Measurements from ENCODE around the gene NOX5.
"Not testable (repeated sequence)": the region's sequence is repeated elsewhere in the genome, so short reads cannot be mapped to it uniquely, and the experiment has no call there.

NOX5 gene

DNA sequence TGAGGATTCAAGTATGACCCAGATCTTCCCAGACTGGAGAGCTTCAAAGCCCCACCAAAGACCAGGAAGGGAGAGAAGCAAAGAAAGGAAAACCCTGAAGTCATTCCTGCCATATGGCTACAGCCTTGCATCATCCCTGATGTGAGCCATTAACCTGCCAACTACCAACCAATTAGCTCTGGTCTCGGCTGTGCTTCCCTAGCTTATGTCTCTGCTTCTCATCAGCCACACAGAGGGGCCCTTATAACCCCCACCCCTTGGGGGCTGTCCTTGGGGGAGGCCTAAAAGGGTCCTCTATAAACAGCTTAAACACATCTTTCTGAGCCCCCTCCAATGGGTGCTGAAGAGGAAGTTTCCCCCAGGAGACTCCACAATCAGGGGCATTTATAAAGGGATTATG lies 52.8 kb downstream of the NOX5 start:
- no peaks in the 10 kb centered on the region for H3K27me3 ChIP-seq
- no peak overlapping the region for H3K4me2 ChIP-seq

DNA sequence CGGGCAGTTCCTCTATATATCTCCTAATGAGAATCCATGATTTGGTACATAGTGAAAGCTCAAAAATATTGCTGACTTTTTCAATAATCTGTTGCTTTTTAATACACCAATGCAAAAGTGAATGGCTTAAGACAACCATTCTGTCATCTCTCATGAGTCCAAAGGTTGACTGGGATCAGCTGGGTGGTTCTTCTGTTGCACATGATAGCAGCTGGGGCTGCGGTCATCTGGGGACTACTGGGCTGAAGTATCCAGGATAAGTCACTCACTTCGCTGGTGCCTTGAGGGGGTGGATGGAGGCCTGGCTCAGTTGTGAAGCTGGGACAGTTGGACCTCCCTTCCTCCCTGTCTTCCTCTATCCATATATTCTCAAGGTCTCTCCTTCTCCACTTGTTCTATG lies 53.7 kb downstream of the NOX5 start:
- Histone ChIP-seq H3K36me3 (no peaks in the 10 kb centered on the region), H3K4me1 (no peaks in the 10 kb centered on the region; the same call in 1 of the 2 replicates), H3K9ac (no peak overlapping the region), H4K20me1 (no peaks in the 10 kb centered on the region), H3K27ac (no peak overlapping the region), H3K4me3 (no peak overlapping the region), H3K27me3 (no peaks in the 10 kb centered on the region; the same call in 1 of the 2 replicates), H3K4me2 (no peak overlapping the region), H3K9me3 (no peaks in the 10 kb centered on the region)
- TF ChIP-seq Cebpa-rat (IDR thresholded peaks at IDR 0.05), result no peak

More for the DNA sequence above, 52.8 kb downstream of the NOX5 start:
- no peak overlapping the region for H3K4me3 ChIP-seq
- no peaks in the 10 kb centered on the region for H3K9me3 ChIP-seq
- H3K9ac ChIP-seq, result no peak overlapping the region
- H3K36me3 ChIP-seq, result no peaks in the 10 kb centered on the region
- no peak overlapping the region for H3K27ac ChIP-seq
- H3K4me1 ChIP-seq, result no peaks in the 10 kb centered on the region; the same call in 1 of the 2 replicates
- TF ChIP-seq Cebpa-rat (IDR thresholded peaks at IDR 0.05), result no peak
- no peaks in the 10 kb centered on the region for H4K20me1 ChIP-seq

- not testable (repeated sequence) for H4K20me1 ChIP-seq, H3K27ac ChIP-seq, H3K4me2 ChIP-seq, H3K36me3 ChIP-seq, H3K4me1 ChIP-seq, H3K9ac ChIP-seq, H3K9me3 ChIP-seq, H3K4me3 ChIP-seq
- H3K27me3 ChIP-seq, result peaks cover 11% of the 10 kb centered on the region
These were observed 54.8 kb downstream of the NOX5 start for GRCh38 chr15:69069290-69069689.

GRCh38 chr15:69069996-69070395 lies 55.5 kb downstream of the NOX5 start:
- no peak overlapping the region for H3K4me3 ChIP-seq

DNA sequence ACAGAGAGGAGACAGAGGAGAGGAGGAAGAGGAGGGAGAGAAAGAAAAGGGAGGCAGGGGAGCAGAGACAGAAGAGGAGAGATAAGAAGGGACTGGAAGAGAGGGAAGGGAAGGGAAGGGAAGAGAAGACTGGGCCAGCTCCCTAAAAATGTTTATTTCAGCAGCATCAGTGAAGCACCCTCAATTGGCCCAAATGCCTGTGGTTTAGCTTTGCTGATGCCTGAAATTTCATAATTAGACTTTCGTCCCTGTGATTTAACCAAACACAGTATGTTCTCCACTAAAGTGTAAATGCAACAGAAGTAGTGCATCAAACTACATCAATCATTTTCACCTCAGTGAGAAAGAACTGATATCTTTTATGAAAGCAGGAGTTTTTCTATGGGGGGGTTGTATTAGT lies 55.9 kb downstream of the NOX5 start:
- Histone ChIP-seq H3K27me3 (peaks cover 21% of the 10 kb centered on the region), H3K4me3 (no peak overlapping the region), H3K9ac (no peak overlapping the region), H3K9me3 (no peaks in the 10 kb centered on the region), H3K27ac (no peak overlapping the region), H4K20me1 (no peaks in the 10 kb centered on the region), H3K36me3 (no peaks in the 10 kb centered on the region), H3K4me1 (no peaks in the 10 kb centered on the region; the same call in 1 of the 2 replicates), H3K4me2 (no peak overlapping the region)
- no peak for TF ChIP-seq Cebpa-rat (IDR thresholded peaks at IDR 0.05)

More at GRCh38 chr15:69069996-69070395, 55.5 kb downstream of the NOX5 start:
- Histone ChIP-seq H3K9ac (no peak overlapping the region), H3K27ac (no peak overlapping the region), H3K36me3 (no peaks in the 10 kb centered on the region), H3K9me3 (no peaks in the 10 kb centered on the region), H3K27me3 (peaks cover 18% of the 10 kb centered on the region), H4K20me1 (no peaks in the 10 kb centered on the region), H3K4me1 (no peaks in the 10 kb centered on the region; the same call in 1 of the 2 replicates), H3K4me2 (no peak overlapping the region)
- no peak for TF ChIP-seq Cebpa-rat (IDR thresholded peaks at IDR 0.05)

DNA sequence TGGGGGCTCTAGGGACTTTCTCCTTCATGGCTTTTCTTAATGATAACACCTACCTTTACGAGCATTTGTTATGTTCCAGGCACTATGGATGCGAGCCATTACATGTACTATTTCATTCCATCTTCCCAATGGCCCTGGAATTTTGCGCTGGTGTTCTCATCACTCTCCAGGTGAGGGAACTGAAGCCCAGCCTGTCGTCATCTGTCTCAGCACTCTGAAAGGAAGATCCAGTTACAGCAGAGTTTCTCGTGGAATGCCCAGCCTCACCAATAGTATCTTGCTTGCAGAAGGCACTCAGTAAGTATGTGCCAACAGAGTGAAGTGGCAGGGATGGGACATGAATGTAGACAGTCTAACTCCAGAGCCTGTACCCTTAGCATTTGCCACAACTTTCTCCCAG lies 56.8 kb downstream of the NOX5 start:
- no peak for TF ChIP-seq Cebpa-rat (IDR thresholded peaks at IDR 0.05)

GRCh38 chr15:69072906-69073305 lies 58.4 kb downstream of the NOX5 start:
- no peak overlapping the region for H3K27ac ChIP-seq
- peaks cover under 1% of the 10 kb centered on the region for H3K4me1 ChIP-seq
- TF ChIP-seq Cebpa-rat (IDR thresholded peaks at IDR 0.05), result no peak
- H4K20me1 ChIP-seq, result no peaks in the 10 kb centered on the region
- no peak overlapping the region for H3K9ac ChIP-seq
- no peak overlapping the region for H3K4me3 ChIP-seq
- H3K36me3 ChIP-seq, result no peaks in the 10 kb centered on the region
- H3K9me3 ChIP-seq, result no peaks in the 10 kb centered on the region
- H3K4me2 ChIP-seq, result no peak overlapping the region
- H3K27me3 ChIP-seq, result peaks cover 21% of the 10 kb centered on the region

More for the DNA sequence above, 56.8 kb downstream of the NOX5 start:
- Histone ChIP-seq H3K4me2 (no peak overlapping the region), H3K27me3 (peaks cover 21% of the 10 kb centered on the region), H3K9me3 (no peaks in the 10 kb centered on the region), H3K4me3 (no peak overlapping the region), H4K20me1 (no peaks in the 10 kb centered on the region), H3K4me1 (no peaks in the 10 kb centered on the region; the same call in 1 of the 2 replicates), H3K9ac (no peak overlapping the region), H3K27ac (no peak overlapping the region), H3K36me3 (no peaks in the 10 kb centered on the region)

- Histone ChIP-seq H4K20me1 (no peaks in the 10 kb centered on the region), H3K4me1 (peaks cover 10% of the 10 kb centered on the region), H3K27me3 (peaks cover 21% of the 10 kb centered on the region), H3K9me3 (no peaks in the 10 kb centered on the region), H3K4me3 (peak overlapping the region; percentile 62), H3K4me2 (peak overlapping the region; percentile 74), H3K27ac (no peak overlapping the region), H3K9ac (no peak overlapping the region; the same call in 1 of the 2 replicates), H3K36me3 (no peaks in the 10 kb centered on the region)
- no peak for TF ChIP-seq Cebpa-rat (IDR thresholded peaks at IDR 0.05)
These were observed 59.7 kb downstream of the NOX5 start for GRCh38 chr15:69074001-69074842.

GRCh38 chr15:69074843-69075224 lies 60.3 kb downstream of the NOX5 start:
- no peak for TF ChIP-seq Cebpa-rat (IDR thresholded peaks at IDR 0.05)
- H3K27me3 ChIP-seq, result peaks cover 21% of the 10 kb centered on the region
- no peak overlapping the region for H3K9ac ChIP-seq
- H3K4me1 ChIP-seq, result peaks cover 10% of the 10 kb centered on the region
- H3K36me3 ChIP-seq, result no peaks in the 10 kb centered on the region
- H3K4me2 ChIP-seq, result peak overlapping the region; percentile 74
- no peaks in the 10 kb centered on the region for H3K9me3 ChIP-seq
- H4K20me1 ChIP-seq, result no peaks in the 10 kb centered on the region
- H3K4me3 ChIP-seq, result peak overlapping the region; percentile 62; the same call in 1 of the 2 replicates
- no peak overlapping the region for H3K27ac ChIP-seq

- H3K27ac ChIP-seq, result no peak overlapping the region
- H4K20me1 ChIP-seq, result no peaks in the 10 kb centered on the region
- peaks cover 21% of the 10 kb centered on the region for H3K27me3 ChIP-seq
- no peak overlapping the region for H3K9ac ChIP-seq
- H3K4me2 ChIP-seq, result no peak overlapping the region
- H3K4me3 ChIP-seq, result no peak overlapping the region
- H3K4me1 ChIP-seq, result peaks cover 13% of the 10 kb centered on the region
- no peaks in the 10 kb centered on the region for H3K36me3 ChIP-seq
- H3K9me3 ChIP-seq, result no peaks in the 10 kb centered on the region
- TF ChIP-seq Cebpa-rat (IDR thresholded peaks at IDR 0.05), result no peak
These were observed 60.9 kb downstream of the NOX5 start for GRCh38 chr15:69075440-69075839.
